ENCODE results near the gene PRRC2C. TPM values are rescaled to one million over a fixed set of nuclear protein-coding genes. Genes with fewer than 3 reads are reported as not detected.
"Not testable (repeated sequence)": the region's sequence is repeated elsewhere in the genome, so short reads cannot be mapped to it uniquely, and the experiment has no call there.

The PRRC2C gene
- total and polyA plus RNA-seq, 2 donors (not counting 1 experiment from before 2014, with no cell fraction given) = 48.5 to 50.4 TPM

DNA sequence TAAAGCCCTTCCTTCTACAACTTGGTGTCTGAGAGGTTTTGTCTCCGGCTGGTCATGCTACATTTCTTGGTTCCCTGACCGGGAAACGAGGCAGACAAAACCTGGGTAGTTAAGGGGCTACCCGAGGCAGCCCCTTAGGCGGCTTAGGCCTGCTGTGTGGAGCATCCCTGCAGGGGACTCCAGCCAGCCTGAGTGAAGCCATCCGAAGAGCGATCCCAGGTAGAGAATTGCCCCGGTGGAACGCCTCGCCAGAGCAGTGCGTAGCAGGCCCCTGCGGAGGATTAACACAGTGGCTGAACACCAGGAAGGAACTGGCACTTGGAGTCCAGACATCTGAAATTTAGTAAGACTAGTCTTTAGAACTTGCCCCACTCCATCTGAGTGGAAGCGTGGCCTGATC, 115.5 kb downstream of the PRRC2C start:
- no peak for TF ChIP-seq EZH2 (IDR thresholded peaks at IDR 0.05; ENCODE audit: low read length, missing control alignments)
- TF ChIP-seq, protein P1, sequence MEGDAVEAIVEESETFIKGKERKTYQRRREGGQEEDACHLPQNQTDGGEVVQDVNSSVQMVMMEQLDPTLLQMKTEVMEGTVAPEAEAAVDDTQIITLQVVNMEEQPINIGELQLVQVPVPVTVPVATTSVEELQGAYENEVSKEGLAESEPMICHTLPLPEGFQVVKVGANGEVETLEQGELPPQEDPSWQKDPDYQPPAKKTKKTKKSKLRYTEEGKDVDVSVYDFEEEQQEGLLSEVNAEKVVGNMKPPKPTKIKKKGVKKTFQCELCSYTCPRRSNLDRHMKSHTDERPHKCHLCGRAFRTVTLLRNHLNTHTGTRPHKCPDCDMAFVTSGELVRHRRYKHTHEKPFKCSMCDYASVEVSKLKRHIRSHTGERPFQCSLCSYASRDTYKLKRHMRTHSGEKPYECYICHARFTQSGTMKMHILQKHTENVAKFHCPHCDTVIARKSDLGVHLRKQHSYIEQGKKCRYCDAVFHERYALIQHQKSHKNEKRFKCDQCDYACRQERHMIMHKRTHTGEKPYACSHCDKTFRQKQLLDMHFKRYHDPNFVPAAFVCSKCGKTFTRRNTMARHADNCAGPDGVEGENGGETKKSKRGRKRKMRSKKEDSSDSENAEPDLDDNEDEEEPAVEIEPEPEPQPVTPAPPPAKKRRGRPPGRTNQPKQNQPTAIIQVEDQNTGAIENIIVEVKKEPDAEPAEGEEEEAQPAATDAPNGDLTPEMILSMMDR (conservative IDR thresholded peaks at IDR 0.05 in 1 of 2, IDR thresholded peaks at IDR 0.05 in 1 of 2; ENCODE audit: low read depth in 1 of 2, low read length in 2 of 2) = no peak
- no peaks in the 10 kb centered on the region for H3K9me3 ChIP-seq (ENCODE audit: control insufficient read depth, insufficient read depth, low read depth, low read length)

DNA sequence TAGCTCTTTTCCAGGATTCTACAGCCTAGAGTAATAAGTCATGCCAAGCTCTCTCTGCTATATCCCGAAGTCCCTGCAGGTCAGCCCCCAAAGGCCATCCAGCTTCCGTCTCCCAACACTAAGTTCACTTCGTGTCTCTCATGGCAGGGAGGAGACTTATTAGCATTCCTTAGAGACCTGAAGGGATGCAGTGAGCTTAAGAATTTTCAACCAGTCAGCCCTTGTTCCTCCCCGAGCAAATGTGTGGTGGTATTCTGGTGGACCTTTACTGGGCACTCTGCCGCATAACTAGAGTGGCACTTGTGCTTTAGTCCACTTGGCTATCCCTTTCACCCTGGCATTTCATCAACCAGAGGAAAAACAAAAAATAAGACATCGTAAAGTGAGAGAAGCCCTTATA, 117.7 kb downstream of the PRRC2C start:
- DNase-seq (ENCODE audit: low read depth in 2 of 2); H2AFZ ChIP-seq (ENCODE audit: low read length); H3K27ac ChIP-seq (ENCODE audit: insufficient read depth, low read length); H4K20me1 ChIP-seq (ENCODE audit: control insufficient read depth, extremely low read depth, insufficient read depth, low read length); H3K79me2 ChIP-seq (ENCODE audit: control insufficient read depth, insufficient read depth, low read length); H3K4me3 ChIP-seq (replicated peaks in 1 of 4; ENCODE audit: control extremely low read depth in 1 of 4, insufficient read depth in 1 of 4, low read depth in 3 of 4, low read length in 4 of 4); H3K36me3 ChIP-seq (ENCODE audit: control insufficient read depth, insufficient read depth, low read length); H3K9me3 ChIP-seq (ENCODE audit: control insufficient read depth, insufficient read depth, low read depth, low read length); H3K9ac ChIP-seq (ENCODE audit: insufficient read depth, low read length); H3K4me1 ChIP-seq (ENCODE audit: control insufficient read depth, extremely low read depth, insufficient read depth, low read length); H3K4me2 ChIP-seq (ENCODE audit: extremely low read depth, insufficient read depth, low read length); H3K27me3 ChIP-seq (ENCODE audit: control insufficient read depth, insufficient read depth, low read length): not testable (repeated sequence)

More for the DNA sequence above, 115.5 kb downstream of the PRRC2C start:
- Histone ChIP-seq H3K9ac (ENCODE audit: insufficient read depth, low read length) (no peak overlapping the region), H4K20me1 (ENCODE audit: control insufficient read depth, extremely low read depth, insufficient read depth, low read length) (no peaks in the 10 kb centered on the region), H3K4me1 (ENCODE audit: control insufficient read depth, extremely low read depth, insufficient read depth, low read length) (no peaks in the 10 kb centered on the region), H2AFZ (ENCODE audit: low read length) (no peak overlapping the region), H3K27me3 (ENCODE audit: control insufficient read depth, insufficient read depth, low read length) (no peaks in the 10 kb centered on the region), H3K4me2 (ENCODE audit: extremely low read depth, insufficient read depth, low read length) (no peak overlapping the region), H3K36me3 (ENCODE audit: control insufficient read depth, insufficient read depth, low read length) (no peaks in the 10 kb centered on the region), H3K27ac (ENCODE audit: insufficient read depth, low read length) (no peak overlapping the region), H3K79me2 (ENCODE audit: control insufficient read depth, insufficient read depth, low read length) (no peaks in the 10 kb centered on the region), H3K4me3 (replicated peaks in 1 of 4; ENCODE audit: control extremely low read depth in 1 of 4, insufficient read depth in 1 of 4, low read depth in 3 of 4, low read length in 4 of 4) (no peak overlapping the region)
- DNase-seq (ENCODE audit: low read depth in 2 of 2) = no peak

DNA sequence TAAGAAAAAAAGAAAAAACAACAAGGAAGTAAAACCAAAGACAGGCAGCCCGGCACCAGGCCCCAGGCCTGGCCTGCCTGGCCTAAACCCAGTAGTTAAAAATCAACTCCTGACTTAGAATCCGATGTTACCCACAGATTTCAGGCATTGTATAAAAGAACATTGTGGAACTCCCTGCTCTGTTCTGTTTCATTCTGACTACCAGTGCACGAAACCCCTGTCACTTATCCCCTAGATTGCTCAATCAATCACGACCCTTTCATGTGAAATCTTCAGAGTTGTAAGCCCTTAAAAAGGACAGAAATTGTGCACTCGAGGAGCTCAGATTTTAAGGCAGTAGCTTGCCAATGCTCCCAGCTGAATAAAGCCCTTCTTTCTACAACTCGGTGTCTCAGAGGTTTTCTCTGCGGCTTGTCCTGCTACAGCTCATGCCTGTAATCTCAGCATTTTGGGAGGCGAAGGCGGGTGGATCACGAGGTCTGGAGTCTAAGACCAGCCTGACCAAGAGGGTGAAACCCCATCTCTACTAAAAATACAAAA, 121.1 kb downstream of the PRRC2C start:
- no peaks in the 10 kb centered on the region for H3K36me3 ChIP-seq (ENCODE audit: control insufficient read depth, insufficient read depth, low read length)
- H3K27me3 ChIP-seq (ENCODE audit: control insufficient read depth, insufficient read depth, low read length) = no peaks in the 10 kb centered on the region
- H3K4me2 ChIP-seq (ENCODE audit: extremely low read depth, insufficient read depth, low read length) = no peak overlapping the region
- H3K9ac ChIP-seq (ENCODE audit: insufficient read depth, low read length) = no peak overlapping the region
- TF ChIP-seq, protein P1 (conservative IDR thresholded peaks at IDR 0.05 in 1 of 2, IDR thresholded peaks at IDR 0.05 in 1 of 2; ENCODE audit: low read depth in 1 of 2, low read length in 2 of 2) = no peak
- no peak for TF ChIP-seq EZH2 (IDR thresholded peaks at IDR 0.05; ENCODE audit: low read length, missing control alignments)
- H3K4me3 ChIP-seq (replicated peaks in 1 of 4; ENCODE audit: control extremely low read depth in 1 of 4, insufficient read depth in 1 of 4, low read depth in 3 of 4, low read length in 4 of 4) = no peak overlapping the region
- no peak overlapping the region for H2AFZ ChIP-seq (ENCODE audit: low read length)
- no peaks in the 10 kb centered on the region for H3K79me2 ChIP-seq (ENCODE audit: control insufficient read depth, insufficient read depth, low read length)
- H4K20me1 ChIP-seq (ENCODE audit: control insufficient read depth, extremely low read depth, insufficient read depth, low read length) = no peaks in the 10 kb centered on the region
- DNase-seq (ENCODE audit: low read depth in 2 of 2) = no peak
- no peak overlapping the region for H3K27ac ChIP-seq (ENCODE audit: insufficient read depth, low read length)
- no peaks in the 10 kb centered on the region for H3K9me3 ChIP-seq (ENCODE audit: control insufficient read depth, insufficient read depth, low read depth, low read length)
- no peaks in the 10 kb centered on the region for H3K4me1 ChIP-seq (ENCODE audit: control insufficient read depth, extremely low read depth, insufficient read depth, low read length)

Data from fibroblast of lung (primary cell).